Measurements from ENCODE around the gene ATF6. TPM values are rescaled to one million over a fixed set of nuclear protein-coding genes. Genes with fewer than 3 reads are reported as not detected.

Gene ATF6
- total RNA-seq, 1 donor from 2014 or later = 28.0 TPM

DNA sequence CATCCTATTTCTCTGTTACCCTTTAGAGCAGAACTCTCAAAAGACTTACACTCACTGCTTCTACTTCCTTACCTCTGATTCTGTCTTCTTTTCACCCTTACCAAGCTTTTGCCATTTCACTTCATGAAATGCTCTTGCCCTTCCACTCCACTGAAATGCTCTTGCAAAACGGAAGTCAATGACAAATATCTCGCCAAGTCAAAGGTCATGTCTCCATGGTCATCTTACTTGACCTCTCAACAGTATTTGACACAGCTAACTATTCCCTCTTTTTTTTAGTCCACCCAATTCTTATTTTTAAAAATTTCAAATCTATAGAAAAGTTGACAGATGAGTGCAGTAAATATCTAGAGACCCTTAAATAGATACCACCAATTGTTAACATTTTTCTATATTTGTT, 149.9 kb downstream of the ATF6 start:
- peaks cover 6% of the 10 kb centered on the region for H3K4me1 Mint-ChIP-seq
- H3K27me3 Mint-ChIP-seq (ENCODE audit: low read depth) = no peaks in the 10 kb centered on the region
- DNase-seq (ENCODE audit: low spot score in 2 of 2, unreplicated experiment in 2 of 2) = no peak
- no peaks in the 10 kb centered on the region for H3K9me3 Mint-ChIP-seq
- H3K4me3 Mint-ChIP-seq = no peak overlapping the region
- H3K36me3 Mint-ChIP-seq = peaks cover 9% of the 10 kb centered on the region
- H3K27ac Mint-ChIP-seq = no peak overlapping the region
- TF ChIP-seq CTCF (IDR thresholded peaks at IDR 0.05; ENCODE audit: unreplicated experiment) = no peak

DNA sequence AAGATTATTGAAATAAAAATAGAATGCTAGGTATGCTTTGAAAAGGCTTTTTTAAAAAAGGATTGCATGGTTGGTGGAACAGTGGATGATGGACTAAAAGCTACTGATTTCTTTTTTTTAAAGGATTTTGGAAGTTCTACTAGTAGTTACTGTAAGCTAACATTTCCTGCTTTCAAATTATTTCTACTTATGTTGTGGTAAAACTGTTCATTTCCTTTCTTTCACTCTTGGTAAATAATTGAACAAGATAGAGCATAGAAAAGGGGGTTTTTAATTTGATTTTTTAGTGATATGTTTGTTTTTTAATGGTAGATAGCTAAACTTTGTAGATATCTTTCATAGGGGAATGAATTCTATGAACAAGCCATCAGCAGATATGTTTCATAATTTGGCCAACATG, 153.1 kb downstream of the ATF6 start:
- H3K4me3 Mint-ChIP-seq = no peak overlapping the region
- no peaks in the 10 kb centered on the region for H3K27me3 Mint-ChIP-seq (ENCODE audit: low read depth)
- H3K4me1 Mint-ChIP-seq = no peaks in the 10 kb centered on the region
- no peak for DNase-seq (ENCODE audit: low spot score in 2 of 2, unreplicated experiment in 2 of 2)
- TF ChIP-seq CTCF (IDR thresholded peaks at IDR 0.05; ENCODE audit: unreplicated experiment) = no peak
- no peaks in the 10 kb centered on the region for H3K9me3 Mint-ChIP-seq
- H3K36me3 Mint-ChIP-seq = peaks cover 6% of the 10 kb centered on the region
- H3K27ac Mint-ChIP-seq = peak overlapping the region; percentile 24

- Mint-ChIP-seq H3K4me1 (no peaks in the 10 kb centered on the region), H3K9me3 (no peaks in the 10 kb centered on the region), H3K27me3 (ENCODE audit: low read depth) (no peaks in the 10 kb centered on the region), H3K4me3 (no peak overlapping the region), H3K27ac (no peak overlapping the region), H3K36me3 (peaks cover 6% of the 10 kb centered on the region)
- no peak for TF ChIP-seq CTCF (IDR thresholded peaks at IDR 0.05; ENCODE audit: unreplicated experiment)
- no peak for DNase-seq (ENCODE audit: low spot score in 2 of 2, unreplicated experiment in 2 of 2)
Measured at GRCh38 chr1:161921491-161921890, 155.4 kb downstream of the ATF6 start.

DNA sequence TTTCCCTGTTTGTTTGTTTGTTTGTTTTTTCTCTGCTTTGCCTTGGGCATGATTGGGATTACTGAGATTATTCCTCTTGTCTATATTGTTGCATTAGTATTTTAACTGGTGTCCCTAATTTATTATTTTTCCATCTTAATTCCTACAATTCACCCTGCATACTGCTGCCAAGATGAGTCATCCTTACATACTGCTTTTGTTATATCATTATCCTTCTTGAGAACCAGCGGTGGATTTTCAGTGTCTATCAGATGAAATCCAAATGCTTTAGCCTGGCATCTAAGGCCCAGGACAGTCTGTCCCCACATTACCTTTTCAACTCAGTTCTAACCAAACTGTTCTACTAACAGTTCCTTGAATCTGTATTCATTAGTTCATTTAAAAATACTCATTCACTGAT, 155.9 kb downstream of the ATF6 start:
- no peaks in the 10 kb centered on the region for H3K9me3 Mint-ChIP-seq
- TF ChIP-seq CTCF (IDR thresholded peaks at IDR 0.05; ENCODE audit: unreplicated experiment) = no peak
- H3K27me3 Mint-ChIP-seq (ENCODE audit: low read depth) = no peaks in the 10 kb centered on the region
- H3K36me3 Mint-ChIP-seq = peaks cover 6% of the 10 kb centered on the region
- no peak for DNase-seq (ENCODE audit: low spot score in 2 of 2, unreplicated experiment in 2 of 2)
- H3K4me1 Mint-ChIP-seq = no peaks in the 10 kb centered on the region
- no peak overlapping the region for H3K27ac Mint-ChIP-seq
- no peak overlapping the region for H3K4me3 Mint-ChIP-seq

- Mint-ChIP-seq H3K27ac (no peak overlapping the region), H3K36me3 (no peaks in the 10 kb centered on the region), H3K4me1 (peaks cover 2% of the 10 kb centered on the region), H3K27me3 (ENCODE audit: low read depth) (no peaks in the 10 kb centered on the region), H3K9me3 (no peaks in the 10 kb centered on the region), H3K4me3 (no peak overlapping the region)
- no peak for TF ChIP-seq CTCF (IDR thresholded peaks at IDR 0.05; ENCODE audit: unreplicated experiment)
- no peak for DNase-seq (ENCODE audit: low spot score in 2 of 2, unreplicated experiment in 2 of 2)
Measured at GRCh38 chr1:161928056-161928455, 161.9 kb downstream of the ATF6 start.

- no peak for DNase-seq (ENCODE audit: low spot score in 2 of 2, unreplicated experiment in 2 of 2)
- no peaks in the 10 kb centered on the region for H3K27me3 Mint-ChIP-seq (ENCODE audit: low read depth)
- peaks cover 2% of the 10 kb centered on the region for H3K4me1 Mint-ChIP-seq
- no peak overlapping the region for H3K4me3 Mint-ChIP-seq
- no peak for TF ChIP-seq CTCF (IDR thresholded peaks at IDR 0.05; ENCODE audit: unreplicated experiment)
- no peaks in the 10 kb centered on the region for H3K9me3 Mint-ChIP-seq
- no peak overlapping the region for H3K27ac Mint-ChIP-seq
- no peaks in the 10 kb centered on the region for H3K36me3 Mint-ChIP-seq
Measured at GRCh38 chr1:161929137-161929536, 163.0 kb downstream of the ATF6 start.
